WI38 (cell line): Measurements from ENCODE around the gene TNNT2.

Experiments
- H3K4me3 ChIP-seq: 2 replicates; pipeline ENCODE4 v1.5.1; 2011; ENCODE audit warnings: low read depth, mild to moderate bottlenecking, control low read depth, low read length
- CTCF ChIP-seq: IDR thresholded peaks from 2 replicates; pipeline ENCODE4 v1.5.1; 2012; ENCODE audit warnings: low read depth, mild to moderate bottlenecking, control low read depth, low read length

TNNT2 gene

GRCh38 chr1:201346337-201346939 lies 31.0 kb downstream of the TNNT2 start:
- no peak overlapping the region for H3K4me3 ChIP-seq
- peak; percentile 75 for TF ChIP-seq CTCF

- H3K4me3 ChIP-seq, result no peak overlapping the region
- TF ChIP-seq CTCF, result no peak
These were observed 32.5 kb downstream of the TNNT2 start for GRCh38 chr1:201345081-201345355.

GRCh38 chr1:201344206-201345080 lies 33.0 kb downstream of the TNNT2 start:
- no peak overlapping the region for H3K4me3 ChIP-seq
- no peak for TF ChIP-seq CTCF

GRCh38 chr1:201341377-201341776 lies 36.1 kb downstream of the TNNT2 start:
- H3K4me3 ChIP-seq, result no peak overlapping the region
- no peak for TF ChIP-seq CTCF

- H3K4me3 ChIP-seq, result no peak overlapping the region
- TF ChIP-seq CTCF, result no peak
These were observed 40.6 kb downstream of the TNNT2 start for GRCh38 chr1:201336711-201337450.

GRCh38 chr1:201335901-201336300 lies 41.6 kb downstream of the TNNT2 start:
- no peak for TF ChIP-seq CTCF
- H3K4me3 ChIP-seq, result no peak overlapping the region
